Measurements from ENCODE around the gene ASTN1. TPM values are rescaled to one million over a fixed set of nuclear protein-coding genes. Genes with fewer than 3 reads are reported as not detected.

ASTN1 gene
- total RNA-seq, 1 experiment from 2014 or later: 0.42 TPM

DNA sequence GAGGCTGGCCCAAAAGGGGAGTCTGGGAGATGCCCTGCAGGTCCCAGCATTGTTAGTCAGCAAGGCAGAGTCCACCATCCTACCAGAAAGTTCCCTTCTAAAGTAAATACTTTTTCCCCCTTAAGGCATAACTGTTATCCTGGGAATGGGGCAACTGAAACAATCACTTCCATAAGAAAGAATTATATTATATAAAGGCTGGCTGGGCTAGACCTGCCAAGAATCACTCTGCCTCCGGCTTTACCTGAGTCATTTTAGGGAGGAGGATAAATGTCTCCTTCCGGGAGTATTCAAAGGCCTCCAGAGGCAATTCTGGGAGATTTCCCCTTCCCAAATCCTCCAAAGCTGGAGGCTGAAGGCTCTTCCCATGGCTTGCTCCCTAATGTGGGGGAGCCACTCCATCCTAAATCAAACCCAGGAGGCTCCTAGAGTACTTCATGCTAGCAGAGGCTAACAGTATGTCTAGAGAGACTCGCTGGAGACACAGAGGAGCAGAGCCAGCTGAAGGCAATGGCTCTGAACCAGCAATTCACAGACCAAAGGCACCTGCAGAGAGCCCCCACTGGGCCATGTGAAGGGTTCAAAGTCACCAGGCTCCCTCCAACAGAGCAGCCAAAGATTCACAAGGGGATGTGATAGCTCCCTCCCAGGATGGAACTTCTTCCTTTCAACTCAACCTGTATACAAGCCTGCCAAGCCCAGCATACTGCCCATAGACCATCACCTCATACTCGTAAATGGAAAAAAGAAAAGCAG is 116.0 kb downstream of the ASTN1 start:
- Histone ChIP-seq H3K4me3 (replicated peaks in 1 of 2; ENCODE audit: low read depth in 1 of 2, low read length in 2 of 2) (no peak overlapping the region), H2AFZ (ENCODE audit: low read depth, low read length, poor library complexity, severe bottlenecking) (no peak overlapping the region), H3K9ac (ENCODE audit: low read length) (no peak overlapping the region), H3K36me3 (ENCODE audit: control insufficient read depth in 1 of 2, insufficient read depth in 2 of 2, low read length in 2 of 2) (no peaks in the 10 kb centered on the region), H3K27me3 (ENCODE audit: insufficient read depth, low read length) (peaks cover 15% of the 10 kb centered on the region; the same call in 1 of the 2 replicates), H3K9me3 (ENCODE audit: control insufficient read depth in 1 of 2, insufficient read depth in 1 of 2, low read depth in 1 of 2, low read length in 2 of 2) (no peaks in the 10 kb centered on the region), H3K9me2 (ENCODE audit: insufficient read depth) (no peaks in the 10 kb centered on the region), H3K79me2 (ENCODE audit: insufficient read depth, low read length) (no peaks in the 10 kb centered on the region), H3K4me1 (ENCODE audit: control insufficient read depth in 1 of 2, insufficient read depth in 2 of 2, low read length in 2 of 2) (no peaks in the 10 kb centered on the region), H3K4me2 (ENCODE audit: low read length) (no peak overlapping the region), H3K27ac (ENCODE audit: low read depth, low read length) (no peak overlapping the region), H4K20me1 (ENCODE audit: insufficient read depth) (no peaks in the 10 kb centered on the region)
- intact Hi-C loops (cut with micrococcal nuclease): no loop called here
- CTCF ChIA-PET: no interaction called here
- TF ChIP-seq, protein P1, sequence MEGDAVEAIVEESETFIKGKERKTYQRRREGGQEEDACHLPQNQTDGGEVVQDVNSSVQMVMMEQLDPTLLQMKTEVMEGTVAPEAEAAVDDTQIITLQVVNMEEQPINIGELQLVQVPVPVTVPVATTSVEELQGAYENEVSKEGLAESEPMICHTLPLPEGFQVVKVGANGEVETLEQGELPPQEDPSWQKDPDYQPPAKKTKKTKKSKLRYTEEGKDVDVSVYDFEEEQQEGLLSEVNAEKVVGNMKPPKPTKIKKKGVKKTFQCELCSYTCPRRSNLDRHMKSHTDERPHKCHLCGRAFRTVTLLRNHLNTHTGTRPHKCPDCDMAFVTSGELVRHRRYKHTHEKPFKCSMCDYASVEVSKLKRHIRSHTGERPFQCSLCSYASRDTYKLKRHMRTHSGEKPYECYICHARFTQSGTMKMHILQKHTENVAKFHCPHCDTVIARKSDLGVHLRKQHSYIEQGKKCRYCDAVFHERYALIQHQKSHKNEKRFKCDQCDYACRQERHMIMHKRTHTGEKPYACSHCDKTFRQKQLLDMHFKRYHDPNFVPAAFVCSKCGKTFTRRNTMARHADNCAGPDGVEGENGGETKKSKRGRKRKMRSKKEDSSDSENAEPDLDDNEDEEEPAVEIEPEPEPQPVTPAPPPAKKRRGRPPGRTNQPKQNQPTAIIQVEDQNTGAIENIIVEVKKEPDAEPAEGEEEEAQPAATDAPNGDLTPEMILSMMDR (IDR thresholded peaks at IDR 0.05 in 2 of 3, conservative IDR thresholded peaks at IDR 0.05 in 1 of 3; ENCODE audit: borderline replicate concordance in 1 of 3, insufficient read depth in 1 of 3, low read depth in 2 of 3, low read length in 2 of 3): no peak
- TF ChIP-seq, protein P2, sequence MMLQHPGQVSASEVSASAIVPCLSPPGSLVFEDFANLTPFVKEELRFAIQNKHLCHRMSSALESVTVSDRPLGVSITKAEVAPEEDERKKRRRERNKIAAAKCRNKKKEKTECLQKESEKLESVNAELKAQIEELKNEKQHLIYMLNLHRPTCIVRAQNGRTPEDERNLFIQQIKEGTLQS (IDR thresholded peaks at IDR 0.05): no peak
- no peak for ATAC-seq
- RAD21 ChIA-PET (ENCODE audit: low non-redundant PET in 1 of 2, low total read pairs in 2 of 2, uncharacterized antibody in 2 of 2, unreplicated experiment in 2 of 2): no interaction called here
- POLR2A ChIA-PET: no interaction called here
- no TSS peak for BruUV-seq (replicated peaks)
- no peak for DNase-seq (ENCODE audit: low read depth, low spot score)

DNA sequence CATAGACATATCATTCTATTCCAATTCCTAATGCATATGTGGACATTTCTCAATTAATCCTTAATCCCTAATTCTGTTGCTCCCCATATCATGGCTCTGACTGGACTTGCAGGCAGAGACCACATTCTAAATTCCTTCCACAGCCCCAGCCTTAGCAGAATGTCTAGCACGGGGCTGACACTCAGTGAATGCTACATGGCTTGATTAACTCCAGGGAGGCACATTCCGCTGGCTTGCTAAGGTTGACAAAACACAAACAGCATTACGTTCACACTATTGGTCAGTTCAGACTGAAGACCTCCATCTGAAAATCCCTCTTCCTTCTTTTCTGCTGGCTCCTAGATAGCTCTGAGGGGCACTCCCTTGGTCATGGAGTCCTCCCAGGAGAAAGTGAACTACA is 119.4 kb downstream of the ASTN1 start:
- no peak for ATAC-seq
- BruUV-seq (replicated peaks): no TSS peak

More for the DNA sequence above, 119.4 kb downstream of the ASTN1 start:
- no peaks in the 10 kb centered on the region for H3K79me2 ChIP-seq (ENCODE audit: insufficient read depth, low read length)
- intact Hi-C loops (cut with micrococcal nuclease): no loop called here
- DNase-seq (ENCODE audit: low read depth, low spot score): no peak
- TF ChIP-seq RAD21 (IDR thresholded peaks at IDR 0.05; ENCODE audit: low read depth) (no peak), ZNF274 (IDR thresholded peaks at IDR 0.05; ENCODE audit: low read depth, low read length) (no peak), ELF1 (IDR thresholded peaks at IDR 0.05; ENCODE audit: borderline replicate concordance, low read depth) (no peak), JUND (IDR thresholded peaks at IDR 0.05) (no peak), EGR1 (IDR thresholded peaks at IDR 0.05; ENCODE audit: low read depth) (no peak), FOSL1 (IDR thresholded peaks at IDR 0.05; ENCODE audit: low read depth) (no peak)
- no peak overlapping the region for H3K4me2 ChIP-seq (ENCODE audit: low read length)
- H3K27me3 ChIP-seq (ENCODE audit: insufficient read depth, low read length): peaks cover 14% of the 10 kb centered on the region; the same call in 1 of the 2 replicates
- no peak overlapping the region for H2AFZ ChIP-seq (ENCODE audit: low read depth, low read length, poor library complexity, severe bottlenecking)
- no peaks in the 10 kb centered on the region for H3K9me2 ChIP-seq (ENCODE audit: insufficient read depth)
- H3K9ac ChIP-seq (ENCODE audit: low read length): no peak overlapping the region
- no peaks in the 10 kb centered on the region for H3K36me3 ChIP-seq (ENCODE audit: control insufficient read depth in 1 of 2, insufficient read depth in 2 of 2, low read length in 2 of 2)
- ChIA-PET CTCF (no interaction called here), RAD21 (ENCODE audit: low non-redundant PET in 1 of 2, low total read pairs in 2 of 2, uncharacterized antibody in 2 of 2, unreplicated experiment in 2 of 2) (no interaction called here), POLR2A (no interaction called here)
- no peaks in the 10 kb centered on the region for H3K9me3 ChIP-seq (ENCODE audit: control insufficient read depth in 1 of 2, insufficient read depth in 1 of 2, low read depth in 1 of 2, low read length in 2 of 2)
- no peaks in the 10 kb centered on the region for H4K20me1 ChIP-seq (ENCODE audit: insufficient read depth)
- no peaks in the 10 kb centered on the region for H3K4me1 ChIP-seq (ENCODE audit: control insufficient read depth in 1 of 2, insufficient read depth in 2 of 2, low read length in 2 of 2)
- H3K27ac ChIP-seq (ENCODE audit: low read depth, low read length): no peak overlapping the region
- H3K4me3 ChIP-seq (replicated peaks in 1 of 2; ENCODE audit: low read depth in 1 of 2, low read length in 2 of 2): no peak overlapping the region

Data from HCT116 (cell line).